ENCODE results near the gene ETS1. TPM values are rescaled to one million over a fixed set of nuclear protein-coding genes. Genes with fewer than 3 reads are reported as not detected.

ETS1 gene
- total RNA-seq, 2 experiments from 2014 or later = 436 to 444 TPM

DNA sequence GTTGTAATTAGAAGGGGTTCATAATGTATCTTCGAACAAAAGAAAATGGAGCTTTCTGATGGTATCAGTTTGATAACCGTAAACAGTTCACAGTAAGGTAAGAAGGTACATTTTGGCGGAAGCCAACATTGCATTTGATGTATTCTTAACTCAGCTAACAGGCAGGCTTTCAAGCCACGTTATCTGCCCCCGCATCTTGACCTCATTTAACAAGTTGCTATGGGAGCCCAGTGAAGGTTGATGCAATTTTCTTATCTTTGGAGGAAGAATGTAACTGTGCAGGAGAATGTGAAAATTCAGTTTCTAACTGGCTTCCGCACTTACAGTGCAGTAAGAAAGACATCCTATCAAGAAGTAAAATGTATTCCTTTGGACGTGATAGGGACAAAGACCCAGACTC lies 110.6 kb downstream of the ETS1 start:
- no peaks in the 10 kb centered on the region for H3K27me3 Mint-ChIP-seq
- H3K9me3 Mint-ChIP-seq = no peaks in the 10 kb centered on the region
- intact Hi-C loops (cut with micrococcal nuclease) = loop anchor here (10.0 kb wide), 1 partner anchor 442 kb away; no protein-coding TSS in a partner anchor
- peak; percentile 84 for DNase-seq
- peaks cover 96% of the 10 kb centered on the region for H3K36me3 Mint-ChIP-seq
- ChIA-PET POLR2A (interaction anchor here (0.7 to 6.8 kb wide), 16 partner anchors 9 to 188 kb away, joined by 3 to 86 read pairs (median 5); no protein-coding TSS in a partner anchor), CTCF (interaction anchor here (1.2 to 1.9 kb wide), 9 partner anchors 12 to 305 kb away, joined by 3 to 8 read pairs (median 4); no protein-coding TSS in a partner anchor)
- H3K4me3 Mint-ChIP-seq = peak overlapping the region; percentile 66
- peaks cover 98% of the 10 kb centered on the region for H3K4me1 Mint-ChIP-seq (ENCODE audit: low read depth)
- H3K27ac Mint-ChIP-seq = peak overlapping the region; percentile 99

DNA sequence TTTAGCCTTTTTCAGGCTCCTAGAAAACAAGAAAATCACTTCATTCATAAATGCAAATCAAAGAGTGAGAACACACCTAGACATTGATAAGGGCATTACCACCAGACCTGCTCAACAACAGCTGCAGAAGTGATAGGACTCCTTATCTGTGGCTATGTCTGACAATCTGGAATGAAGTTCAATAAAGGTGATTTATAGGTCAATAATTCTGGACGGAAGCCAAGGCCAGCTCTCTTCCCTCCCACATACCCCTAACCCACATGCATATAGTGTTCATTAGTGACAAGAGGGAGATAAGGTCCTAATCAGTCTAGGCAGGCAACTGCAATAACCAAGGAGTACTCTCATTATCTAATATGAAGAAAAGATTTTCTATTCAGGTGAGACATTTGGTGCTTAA lies 111.3 kb downstream of the ETS1 start:
- no peak for DNase-seq
- peaks cover 98% of the 10 kb centered on the region for H3K4me1 Mint-ChIP-seq (ENCODE audit: low read depth)
- no peaks in the 10 kb centered on the region for H3K9me3 Mint-ChIP-seq
- CTCF ChIA-PET = interaction anchor here (1.1 to 1.9 kb wide), 8 partner anchors 9 to 304 kb away, joined by 3 to 8 read pairs (median 4); no protein-coding TSS in a partner anchor
- peak overlapping the region; percentile 99 for H3K27ac Mint-ChIP-seq
- peak overlapping the region; percentile 66 for H3K4me3 Mint-ChIP-seq
- peaks cover 96% of the 10 kb centered on the region for H3K36me3 Mint-ChIP-seq
- intact Hi-C loops (cut with micrococcal nuclease) = loop anchor here (10.0 kb wide), 1 partner anchor 441 kb away; no protein-coding TSS in a partner anchor
- H3K27me3 Mint-ChIP-seq = no peaks in the 10 kb centered on the region
- POLR2A ChIA-PET = interaction anchor here (0.9 to 10.0 kb wide), 15 partner anchors 11 to 187 kb away, joined by 3 to 86 read pairs (median 5); no protein-coding TSS in a partner anchor

DNA sequence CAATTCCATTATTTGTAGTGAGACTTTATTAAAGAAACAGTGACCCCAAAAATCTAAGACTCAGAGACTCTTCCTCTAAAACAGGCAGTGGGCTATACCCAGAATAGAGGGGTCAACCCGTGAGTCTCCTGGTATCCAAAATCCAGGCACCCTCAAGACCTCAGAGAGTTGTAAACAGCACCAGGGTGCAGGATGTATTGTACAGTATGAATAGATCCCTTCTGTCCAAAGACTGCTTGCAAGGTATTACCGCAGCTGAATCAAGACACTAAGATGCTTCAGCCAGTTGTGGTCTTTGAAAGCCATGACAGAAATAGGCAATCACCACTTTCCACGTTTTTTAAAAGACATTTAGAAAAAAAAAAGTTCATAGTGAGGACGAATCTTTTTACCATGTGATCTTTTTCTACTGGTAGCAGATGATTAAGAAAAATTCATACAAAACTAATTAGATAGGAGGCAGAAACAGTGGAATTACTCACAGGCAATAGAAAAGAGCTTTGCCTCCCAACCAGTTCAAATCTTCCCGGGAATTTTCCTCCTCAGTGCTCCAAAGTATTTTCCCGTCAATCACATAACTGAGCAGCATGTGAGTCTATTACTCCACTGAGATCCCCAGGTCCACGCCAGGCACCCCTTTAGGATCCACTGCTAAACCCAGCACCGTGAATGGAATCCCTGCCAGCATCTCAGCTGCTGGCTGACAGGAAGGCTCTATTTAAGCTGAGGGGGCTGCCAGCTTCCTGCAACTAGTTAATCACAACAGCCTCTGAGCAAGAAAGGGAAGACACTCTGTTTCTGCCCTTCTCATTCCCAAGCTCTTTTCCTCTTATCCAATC lies 113.1 kb downstream of the ETS1 start:
- ChIA-PET CTCF (interaction anchor here (0.8 to 5.7 kb wide), 13 partner anchors 8 to 302 kb away, joined by 3 to 41 read pairs (median 4); no protein-coding TSS in a partner anchor), POLR2A (interaction anchor here (0.7 to 10.0 kb wide), 14 partner anchors 9 to 185 kb away, joined by 3 to 86 read pairs (median 6); no protein-coding TSS in a partner anchor)
- no peak for DNase-seq
- peak overlapping the region; percentile 66 for H3K4me3 Mint-ChIP-seq
- peaks cover 92% of the 10 kb centered on the region for H3K36me3 Mint-ChIP-seq
- intact Hi-C loops (cut with micrococcal nuclease) = loop anchor here (5.0 to 10.0 kb wide), 2 partner anchors 302 to 439 kb away; no protein-coding TSS in a partner anchor
- no peaks in the 10 kb centered on the region for H3K27me3 Mint-ChIP-seq
- no peaks in the 10 kb centered on the region for H3K9me3 Mint-ChIP-seq
- peak overlapping the region; percentile 99 for H3K27ac Mint-ChIP-seq
- peaks cover 95% of the 10 kb centered on the region for H3K4me1 Mint-ChIP-seq (ENCODE audit: low read depth)

DNA sequence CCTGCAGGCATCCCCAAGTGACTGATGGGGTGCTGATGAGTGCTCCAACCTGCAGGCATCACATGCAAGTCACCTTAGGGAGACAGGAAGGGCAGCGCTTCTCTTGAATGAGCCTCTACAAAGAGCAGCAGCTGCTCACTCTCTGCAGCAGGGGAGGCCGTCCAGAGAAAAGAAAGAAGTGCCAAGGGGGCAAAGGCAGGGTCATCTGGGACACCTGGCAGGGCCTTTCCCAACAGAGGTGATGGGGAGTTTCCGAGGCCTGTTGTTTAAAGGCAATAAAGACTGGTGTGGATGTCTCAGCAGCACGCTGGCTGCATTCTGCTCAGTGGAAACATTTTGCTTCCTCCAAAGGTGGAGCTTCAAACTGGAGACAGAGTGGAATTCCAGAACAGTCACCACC lies 113.7 kb downstream of the ETS1 start:
- Mint-ChIP-seq H3K4me1 (ENCODE audit: low read depth) (peaks cover 95% of the 10 kb centered on the region), H3K27me3 (no peaks in the 10 kb centered on the region), H3K27ac (peak overlapping the region; percentile 99), H3K4me3 (peak overlapping the region; percentile 51), H3K9me3 (no peaks in the 10 kb centered on the region), H3K36me3 (peaks cover 92% of the 10 kb centered on the region)
- DNase-seq = peak; percentile 60
- intact Hi-C loops (cut with micrococcal nuclease) = loop anchor here (2.0 to 10.0 kb wide), 3 partner anchors 41 to 439 kb away; no protein-coding TSS in a partner anchor
- ChIA-PET CTCF (interaction anchor here (1.0 to 5.7 kb wide), 9 partner anchors 9 to 184 kb away, joined by 3 to 41 read pairs (median 5); no protein-coding TSS in a partner anchor), POLR2A (interaction anchor here (0.8 to 10.0 kb wide), 16 partner anchors 8 to 184 kb away, joined by 3 to 86 read pairs (median 6); no protein-coding TSS in a partner anchor)

DNA sequence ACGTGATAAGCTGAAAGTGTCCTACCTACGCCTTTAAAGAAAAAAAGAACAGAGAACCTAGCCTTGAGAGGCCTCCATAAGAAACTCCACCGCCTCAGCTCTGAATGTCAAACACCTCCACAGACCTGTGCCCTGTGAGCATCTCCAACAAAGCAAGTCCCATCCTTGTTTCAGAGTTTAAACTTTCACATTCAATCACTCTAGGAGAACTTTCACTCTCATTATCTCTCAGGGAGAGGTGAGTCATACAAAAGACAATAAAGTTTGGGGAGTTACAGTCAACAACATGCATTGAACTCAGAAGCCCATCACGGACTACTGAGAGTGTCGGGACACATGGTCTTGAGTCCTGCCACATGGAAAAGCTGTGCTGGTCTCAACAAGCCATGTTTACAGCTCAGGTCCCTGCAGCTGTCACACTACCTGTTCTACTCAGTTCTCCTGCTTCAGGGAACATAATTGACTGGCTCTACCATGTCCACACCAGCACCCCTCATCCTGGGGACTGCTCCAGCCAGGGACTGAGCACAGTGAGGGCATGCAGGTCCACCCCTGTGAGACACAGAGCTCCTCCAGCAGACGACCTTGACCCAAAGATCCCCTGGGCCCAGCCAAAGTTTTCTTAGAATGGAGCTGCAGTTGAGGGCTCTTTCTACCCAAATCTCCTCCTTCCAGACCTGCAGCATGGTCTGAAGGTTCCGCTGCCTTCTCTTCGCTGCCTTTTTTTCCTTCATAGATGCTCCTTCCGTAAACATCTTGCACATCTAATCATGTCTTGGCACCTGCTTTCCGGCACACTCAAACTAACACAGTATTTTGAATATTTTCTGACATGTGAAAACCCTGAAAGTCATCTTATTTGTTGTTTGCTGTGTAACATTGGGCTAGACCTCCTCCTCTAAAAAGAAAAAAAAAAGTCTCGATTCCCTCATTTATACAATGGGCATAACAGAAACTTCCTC lies 114.9 kb downstream of the ETS1 start:
- ChIA-PET CTCF (interaction anchor here (0.6 to 5.7 kb wide), 12 partner anchors 10 to 315 kb away, joined by 3 to 41 read pairs (median 4); no protein-coding TSS in a partner anchor), POLR2A (interaction anchor here (0.6 to 10.0 kb wide), 23 partner anchors 7 to 182 kb away, joined by 3 to 86 read pairs (median 8); no protein-coding TSS in a partner anchor)
- Mint-ChIP-seq H3K9me3 (no peaks in the 10 kb centered on the region), H3K4me3 (peak overlapping the region; percentile 64), H3K27me3 (no peaks in the 10 kb centered on the region), H3K27ac (peak overlapping the region; percentile 99), H3K4me1 (ENCODE audit: low read depth) (peaks cover 97% of the 10 kb centered on the region), H3K36me3 (peaks cover 95% of the 10 kb centered on the region)
- intact Hi-C loops (cut with micrococcal nuclease) = loop anchor here (1.0 to 10.0 kb wide), 11 partner anchors 10 to 438 kb away; no protein-coding TSS in a partner anchor
- DNase-seq = peak; percentile 83

DNA sequence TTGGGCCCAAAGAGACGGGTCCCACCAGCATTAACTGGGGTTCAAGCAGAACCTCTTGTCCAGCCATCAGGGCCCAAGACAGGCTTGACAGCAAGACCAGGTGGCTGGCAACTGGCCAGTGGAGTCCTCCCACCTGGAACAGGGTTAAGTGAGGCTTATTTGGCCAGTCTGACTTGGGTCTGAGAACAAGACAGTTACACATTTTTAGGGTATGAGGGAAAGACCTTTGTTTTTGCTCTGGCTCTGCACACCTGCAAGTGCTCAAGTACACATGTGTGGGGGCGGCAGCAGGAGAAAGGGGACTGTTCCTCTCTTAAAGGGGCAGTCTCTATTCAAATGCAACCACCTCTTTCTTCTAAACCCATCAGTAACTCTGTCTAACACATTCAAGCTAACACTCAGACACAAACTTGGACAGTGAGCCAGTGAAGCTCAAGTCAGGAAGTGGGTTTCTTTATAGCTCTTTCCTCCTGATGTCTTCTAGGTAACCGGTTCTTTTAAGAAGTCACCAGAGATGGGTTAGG lies 116.2 kb downstream of the ETS1 start:
- intact Hi-C loops (cut with micrococcal nuclease) = loop anchor here (2.0 to 10.0 kb wide), 3 partner anchors 238 to 436 kb away; no protein-coding TSS in a partner anchor
- POLR2A ChIA-PET = interaction anchor here (1.0 to 10.0 kb wide), 15 partner anchors 9 to 181 kb away, joined by 3 to 86 read pairs (median 12); no protein-coding TSS in a partner anchor
- Mint-ChIP-seq H3K4me1 (ENCODE audit: low read depth) (peaks cover 97% of the 10 kb centered on the region), H3K9me3 (no peaks in the 10 kb centered on the region), H3K4me3 (peak overlapping the region; percentile 64), H3K36me3 (peaks cover 95% of the 10 kb centered on the region), H3K27me3 (no peaks in the 10 kb centered on the region), H3K27ac (peak overlapping the region; percentile 99)
- DNase-seq = peak; percentile 71
- CTCF ChIA-PET = interaction anchor here (0.6 to 5.7 kb wide), 9 partner anchors 11 to 314 kb away, joined by 3 to 41 read pairs (median 5); no protein-coding TSS in a partner anchor

DNA sequence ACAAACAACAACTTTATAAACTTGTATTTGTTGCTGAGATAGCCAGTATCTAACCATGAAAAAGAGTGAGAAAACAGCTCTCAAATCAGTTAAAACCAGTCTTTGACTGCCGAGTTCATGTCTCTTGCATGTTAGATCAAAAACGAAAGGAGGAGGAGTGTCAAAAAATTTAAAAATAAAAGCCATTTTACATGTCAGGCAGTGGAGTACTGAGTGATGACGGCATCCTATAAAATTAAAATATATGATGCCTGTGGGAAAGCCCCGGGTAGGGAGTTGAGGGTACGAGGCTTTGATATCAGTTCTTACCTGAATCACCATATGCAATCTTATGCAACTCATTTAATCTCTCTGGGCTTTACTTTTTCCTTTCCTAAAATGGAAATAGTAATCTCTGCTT lies 117.3 kb downstream of the ETS1 start:
- peak; percentile 73 for DNase-seq
- H3K27me3 Mint-ChIP-seq = no peaks in the 10 kb centered on the region
- H3K36me3 Mint-ChIP-seq = peaks cover 96% of the 10 kb centered on the region
- CTCF ChIA-PET = interaction anchor here (1.1 to 7.6 kb wide), 5 partner anchors 13 to 312 kb away, joined by 3 to 54 read pairs (median 13); no protein-coding TSS in a partner anchor
- peak overlapping the region; percentile 54 for H3K4me3 Mint-ChIP-seq
- H3K27ac Mint-ChIP-seq = peak overlapping the region; percentile 99
- peaks cover 97% of the 10 kb centered on the region for H3K4me1 Mint-ChIP-seq (ENCODE audit: low read depth)
- POLR2A ChIA-PET = interaction anchor here (0.7 to 10.0 kb wide), 8 partner anchors 10 to 179 kb away, joined by 3 to 85 read pairs (median 4); no protein-coding TSS in a partner anchor
- H3K9me3 Mint-ChIP-seq = no peaks in the 10 kb centered on the region
- intact Hi-C loops (cut with micrococcal nuclease) = loop anchor here (1.0 to 10.0 kb wide), 5 partner anchors 48 to 435 kb away; no protein-coding TSS in a partner anchor

DNA sequence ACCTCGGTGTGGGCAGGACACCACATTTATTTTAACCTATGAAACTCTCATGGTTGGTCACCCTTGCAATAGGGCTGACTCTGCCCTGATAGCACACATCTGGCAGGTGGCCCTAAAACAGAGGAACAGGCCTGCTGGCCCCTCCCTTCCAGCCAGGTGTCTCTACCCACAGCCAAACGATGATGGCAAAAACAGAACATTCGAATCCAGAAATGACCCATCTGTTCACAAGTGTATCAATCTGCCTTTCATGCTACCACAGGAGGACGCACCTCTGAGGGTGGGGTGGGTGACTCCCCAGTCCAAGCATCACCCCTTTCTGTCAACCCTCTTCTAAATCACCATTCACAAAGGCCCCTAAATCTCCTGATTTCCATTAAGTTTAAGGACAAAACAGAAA lies 118.1 kb downstream of the ETS1 start:
- Mint-ChIP-seq H3K27me3 (no peaks in the 10 kb centered on the region), H3K4me1 (ENCODE audit: low read depth) (peaks cover 97% of the 10 kb centered on the region), H3K4me3 (peak overlapping the region; percentile 54), H3K27ac (peak overlapping the region; percentile 99), H3K36me3 (peaks cover 96% of the 10 kb centered on the region), H3K9me3 (no peaks in the 10 kb centered on the region)
- POLR2A ChIA-PET = interaction anchor here (0.9 to 10.0 kb wide), 12 partner anchors 11 to 180 kb away, joined by 3 to 85 read pairs (median 4); no protein-coding TSS in a partner anchor
- CTCF ChIA-PET = interaction anchor here (0.8 to 7.6 kb wide), 11 partner anchors 11 to 311 kb away, joined by 3 to 54 read pairs (median 4); no protein-coding TSS in a partner anchor
- intact Hi-C loops (cut with micrococcal nuclease) = loop anchor here (5.0 kb wide), 1 partner anchor 363 kb away; no protein-coding TSS in a partner anchor
- DNase-seq = peak; percentile 72

DNA sequence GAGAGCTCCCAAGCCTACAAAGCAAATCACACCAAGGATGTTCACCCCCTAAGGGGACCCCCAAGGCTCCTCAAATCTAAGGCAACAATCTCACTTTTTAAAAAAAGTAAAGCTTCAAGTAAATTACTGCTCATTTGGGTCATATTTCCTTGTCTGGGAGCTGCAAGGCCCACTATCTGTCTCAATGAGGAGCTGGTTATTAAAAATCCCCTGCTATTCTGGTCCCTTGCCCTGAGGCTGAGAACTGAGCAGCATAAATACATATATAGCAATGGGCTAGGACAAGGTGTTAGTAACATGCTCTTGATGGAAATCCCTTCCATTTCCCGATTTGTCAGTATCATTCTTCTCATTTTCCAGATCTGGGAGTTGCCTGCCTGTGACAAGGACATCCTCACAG lies 119.2 kb downstream of the ETS1 start:
- intact Hi-C loops (cut with micrococcal nuclease) = loop anchor here (5.0 kb wide), 1 partner anchor 364 kb away; no protein-coding TSS in a partner anchor
- H3K27me3 Mint-ChIP-seq = no peaks in the 10 kb centered on the region
- peak overlapping the region; percentile 70 for H3K4me3 Mint-ChIP-seq
- H3K27ac Mint-ChIP-seq = peak overlapping the region; percentile 99
- ChIA-PET CTCF (interaction anchor here (0.5 to 7.6 kb wide), 12 partner anchors 10 to 289 kb away, joined by 3 to 54 read pairs (median 4); no protein-coding TSS in a partner anchor), POLR2A (interaction anchor here (0.9 to 10.0 kb wide), 10 partner anchors 9 to 218 kb away, joined by 3 to 85 read pairs (median 4); no protein-coding TSS in a partner anchor)
- H3K36me3 Mint-ChIP-seq = peaks cover 96% of the 10 kb centered on the region
- peaks cover 97% of the 10 kb centered on the region for H3K4me1 Mint-ChIP-seq (ENCODE audit: low read depth)
- DNase-seq = no peak
- H3K9me3 Mint-ChIP-seq = no peaks in the 10 kb centered on the region

DNA sequence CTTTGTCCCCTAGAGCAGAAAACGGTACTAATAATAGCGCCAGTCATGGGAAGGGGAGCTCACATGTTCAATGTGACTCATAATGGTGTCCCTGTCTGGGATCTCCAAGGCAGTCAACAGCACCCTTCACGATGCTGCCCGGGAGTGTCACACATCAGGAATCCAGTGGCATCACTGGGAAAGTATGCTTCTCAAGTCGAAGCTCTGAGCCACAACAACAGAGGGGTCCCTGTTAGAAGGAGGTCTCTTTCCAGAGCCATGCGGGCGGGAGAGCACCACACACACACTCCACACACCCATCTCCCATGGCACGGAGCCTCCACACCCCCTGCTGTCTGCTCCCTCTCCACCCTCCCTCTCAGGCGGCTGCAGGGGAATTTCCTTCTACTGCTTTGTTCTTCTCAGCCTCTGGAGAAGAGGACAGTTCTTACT lies 119.7 kb downstream of the ETS1 start:
- intact Hi-C loops (cut with micrococcal nuclease) = loop anchor here (5.0 kb wide), 1 partner anchor 365 kb away; no protein-coding TSS in a partner anchor
- H3K4me3 Mint-ChIP-seq = peak overlapping the region; percentile 70
- DNase-seq = peak; percentile 71

More for the DNA sequence above, 119.7 kb downstream of the ETS1 start:
- POLR2A ChIA-PET = interaction anchor here (0.9 to 10.0 kb wide), 7 partner anchors 9 to 219 kb away, joined by 3 to 85 read pairs (median 5); no protein-coding TSS in a partner anchor
- Mint-ChIP-seq H3K9me3 (no peaks in the 10 kb centered on the region), H3K36me3 (peaks cover 96% of the 10 kb centered on the region), H3K4me1 (ENCODE audit: low read depth) (peaks cover 97% of the 10 kb centered on the region), H3K27ac (peak overlapping the region; percentile 99), H3K27me3 (no peaks in the 10 kb centered on the region)
- CTCF ChIA-PET = interaction anchor here (0.5 to 7.6 kb wide), 9 partner anchors 20 to 289 kb away, joined by 3 to 54 read pairs (median 4); no protein-coding TSS in a partner anchor

All from activated CD4-positive, alpha-beta memory T cell treated with anti-CD3 and anti-CD28 coated beads for 36 hours (primary cell).